A673 (cell line): ENCODE results near the gene FAM162B. TPM values are rescaled to one million over a fixed set of nuclear protein-coding genes. Genes with fewer than 3 reads are reported as not detected.

Experiments used
- BruUV-seq: library from RNA; stranded (reverse); fragments of 400-500 nt; replicated peaks from 2 replicates; lab custom pipeline; 2021; lab: Mats Ljungman, UMichigan
- CTCF ChIA-PET: fragments of 300-600 bp; sonication (Branson Sonifier 250); formaldehyde crosslinking; loops from one replicate; lab custom pipeline; 2022; ENCODE audit warnings: antibody characterized with exemption; lab: Charles Lee
- POLR2A ChIA-PET: fragments of 300-600 bp; sonication (Branson Sonifier 250); formaldehyde crosslinking; loops from one replicate; lab custom pipeline; 2022; ENCODE audit warnings: antibody characterized with exemption; ENCODE audit not compliant: low non-redundant PET; lab: Charles Lee
- DNase-seq: peaks from one replicate; pipeline ENCODE4 v3.0.0-alpha.2; 2015; ENCODE audit warnings: low spot score
- H3K27ac ChIP-seq: fragments of 200-600 bp; sonication (generic); 2 replicates; pipeline ENCODE4 v1.5.1; 2016; ENCODE audit warnings: mixed run types, low read depth, mild to moderate bottlenecking, mixed read lengths, antibody characterized with exemption, low read length; ENCODE audit not compliant: poor library complexity, severe bottlenecking
- H3K27me3 ChIP-seq: fragments of 200-600 bp; sonication (generic); replicated peaks from 2 replicates; pipeline ENCODE4 v1.6.1; 2017; ENCODE audit warnings: mixed run types, low read depth, mild to moderate bottlenecking, mixed read lengths, antibody characterized with exemption, low read length; ENCODE audit not compliant: insufficient read depth, poor library complexity
- H3K36me3 ChIP-seq: fragments of 200-600 bp; sonication (generic); 2 replicates; pipeline ENCODE4 v1.6.1; 2016; ENCODE audit warnings: mixed run types, mild to moderate bottlenecking, mixed read lengths, antibody characterized with exemption, low read length; ENCODE audit not compliant: insufficient read depth, poor library complexity, severe bottlenecking
- H3K4me1 ChIP-seq: fragments of 200-600 bp; sonication (generic); 2 replicates; pipeline ENCODE4 v1.6.1; 2017; ENCODE audit warnings: mixed run types, mild to moderate bottlenecking, mixed read lengths, antibody characterized with exemption, low read length; ENCODE audit not compliant: insufficient read depth, poor library complexity, severe bottlenecking
- H3K4me3 ChIP-seq: fragments of 200-600 bp; sonication (generic); 2 replicates; pipeline ENCODE4 v1.5.1; 2016; ENCODE audit warnings: low read depth, mixed run types, mild to moderate bottlenecking, mixed read lengths, low read length; ENCODE audit not compliant: poor library complexity, severe bottlenecking
- H3K9me3 ChIP-seq: fragments of 200-600 bp; sonication (generic); 2 replicates; pipeline ENCODE4 v1.6.1; 2016; ENCODE audit warnings: mixed run types, low read depth, mild to moderate bottlenecking, mixed read lengths, antibody characterized with exemption, low read length; ENCODE audit not compliant: poor library complexity, severe bottlenecking
- EZH2 ChIP-seq: fragments of 200-600 bp; sonication (generic); IDR thresholded peaks from 2 replicates; pipeline ENCODE4 v1.6.1; 2017; ENCODE audit warnings: borderline replicate concordance, low read depth, mild to moderate bottlenecking, mixed read lengths, antibody characterized with exemption, low read length; ENCODE audit not compliant: poor library complexity, severe bottlenecking
- intact Hi-C: fragments of 100-400 bp; cut with micrococcal nuclease; formaldehyde crosslinking; loops from one replicate; pipeline ENCODE4 v1.10.0; 2022; ENCODE audit not compliant: unreplicated experiment
- total RNA-seq: library from RNA; stranded (reverse); gene quantifications from 2 replicates; pipeline ENCODE4 v1.2.3, GENCODE V29; 2021
- TF ChIP-seq, protein P1 (sequence below): fragments of 300-800, 200-600 bp; sonication (generic); conservative IDR thresholded peaks from 2 replicates; pipeline ENCODE4 v1.5.1; 2017; ENCODE audit warnings: low read depth, mild to moderate bottlenecking, antibody characterized with exemption, low read length, moderate library complexity, mixed read lengths

FAM162B gene
- total RNA-seq, 1 experiment from 2014 or later, result 0.97 TPM

DNA sequence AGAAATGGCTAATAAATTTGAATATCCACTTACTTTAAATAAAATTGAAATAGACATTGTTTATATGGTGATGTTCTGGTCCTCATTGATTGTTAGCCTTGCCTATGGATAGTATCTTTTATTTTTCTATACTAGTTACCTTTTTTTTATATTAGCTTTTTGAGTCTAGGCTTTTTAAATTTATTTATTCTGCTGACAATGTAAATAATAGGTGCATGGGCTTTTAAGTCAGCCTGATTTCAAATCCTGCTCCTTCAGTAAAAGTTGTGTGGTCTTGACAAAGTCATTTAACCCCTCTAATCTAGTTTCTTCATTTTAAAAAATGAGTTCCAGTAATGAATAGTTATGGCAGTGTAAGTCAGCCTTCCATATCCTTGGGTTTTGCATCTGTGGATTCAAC, 38.6 kb downstream of the FAM162B start:
- POLR2A ChIA-PET, result no interaction called here
- intact Hi-C loops, result no loop called here
- Histone ChIP-seq H3K9me3 (no peaks in the 10 kb centered on the region), H3K4me3 (no peak overlapping the region), H3K36me3 (peaks cover 56% of the 10 kb centered on the region), H3K27ac (no peak overlapping the region), H3K27me3 (no peaks in the 10 kb centered on the region), H3K4me1 (no peaks in the 10 kb centered on the region)
- no TSS peak for BruUV-seq
- no peak for TF ChIP-seq EZH2
- TF ChIP-seq, protein P1, sequence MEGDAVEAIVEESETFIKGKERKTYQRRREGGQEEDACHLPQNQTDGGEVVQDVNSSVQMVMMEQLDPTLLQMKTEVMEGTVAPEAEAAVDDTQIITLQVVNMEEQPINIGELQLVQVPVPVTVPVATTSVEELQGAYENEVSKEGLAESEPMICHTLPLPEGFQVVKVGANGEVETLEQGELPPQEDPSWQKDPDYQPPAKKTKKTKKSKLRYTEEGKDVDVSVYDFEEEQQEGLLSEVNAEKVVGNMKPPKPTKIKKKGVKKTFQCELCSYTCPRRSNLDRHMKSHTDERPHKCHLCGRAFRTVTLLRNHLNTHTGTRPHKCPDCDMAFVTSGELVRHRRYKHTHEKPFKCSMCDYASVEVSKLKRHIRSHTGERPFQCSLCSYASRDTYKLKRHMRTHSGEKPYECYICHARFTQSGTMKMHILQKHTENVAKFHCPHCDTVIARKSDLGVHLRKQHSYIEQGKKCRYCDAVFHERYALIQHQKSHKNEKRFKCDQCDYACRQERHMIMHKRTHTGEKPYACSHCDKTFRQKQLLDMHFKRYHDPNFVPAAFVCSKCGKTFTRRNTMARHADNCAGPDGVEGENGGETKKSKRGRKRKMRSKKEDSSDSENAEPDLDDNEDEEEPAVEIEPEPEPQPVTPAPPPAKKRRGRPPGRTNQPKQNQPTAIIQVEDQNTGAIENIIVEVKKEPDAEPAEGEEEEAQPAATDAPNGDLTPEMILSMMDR, result no peak
- no peak for DNase-seq
- CTCF ChIA-PET, result no interaction called here

DNA sequence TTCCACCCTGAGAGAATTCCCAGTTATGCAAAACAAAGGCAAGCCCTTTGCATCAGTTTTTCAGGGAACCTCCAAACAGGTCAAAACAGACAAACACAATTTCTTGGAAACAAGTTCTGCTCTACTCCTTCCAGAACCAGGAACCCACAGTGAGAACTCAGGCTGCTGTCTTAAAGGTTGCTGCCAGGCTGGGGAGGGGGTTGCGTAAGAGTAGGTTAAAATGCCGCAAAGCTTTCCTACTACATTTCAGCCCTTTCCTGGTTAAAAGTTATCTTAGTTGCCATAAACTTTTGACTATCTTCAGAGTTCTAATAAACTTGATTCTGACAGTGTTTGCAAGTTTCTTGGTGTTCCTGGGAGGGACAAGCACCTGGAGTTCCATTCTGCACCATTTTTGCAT, 50.8 kb downstream of the FAM162B start:
- no TSS peak for BruUV-seq
- no peak overlapping the region for H3K27ac ChIP-seq
- intact Hi-C loops, result no loop called here
- H3K4me3 ChIP-seq, result no peak overlapping the region
- no peak for DNase-seq
- CTCF ChIA-PET, result no interaction called here
- no peaks in the 10 kb centered on the region for H3K9me3 ChIP-seq
- no peak for TF ChIP-seq EZH2
- TF ChIP-seq, protein P1, result no peak
- peaks cover 15% of the 10 kb centered on the region for H3K36me3 ChIP-seq
- POLR2A ChIA-PET, result no interaction called here
- no peaks in the 10 kb centered on the region for H3K27me3 ChIP-seq
- H3K4me1 ChIP-seq, result no peaks in the 10 kb centered on the region

GRCh38 chr6:116714296-116714695, 51.2 kb downstream of the FAM162B start:
- ChIA-PET CTCF (no interaction called here), POLR2A (no interaction called here)
- no TSS peak for BruUV-seq
- no peak overlapping the region for H3K27ac ChIP-seq
- no peak overlapping the region for H3K4me3 ChIP-seq
- no peaks in the 10 kb centered on the region for H3K27me3 ChIP-seq
- peaks cover 15% of the 10 kb centered on the region for H3K36me3 ChIP-seq
- DNase-seq, result no peak
- intact Hi-C loops, result no loop called here
- H3K9me3 ChIP-seq, result no peaks in the 10 kb centered on the region
- H3K4me1 ChIP-seq, result no peaks in the 10 kb centered on the region
- TF ChIP-seq, protein P1, result no peak
- no peak for TF ChIP-seq EZH2
